ENCODE results near the gene C1orf115.
A peak's percentile ranks its signal among the peaks of the same experiment; 100 is the strongest.
"Not testable (repeated sequence)": the region's sequence is repeated elsewhere in the genome, so short reads cannot be mapped to it uniquely, and the experiment has no call there.

C1orf115 gene

GRCh38 chr1:220690140-220691052, at the start of gene C1orf115:
Gene C1orf115, plus strand, starts transcription at chr1:220690363. Its CDS starts 40 bp downstream, at chr1:220690403.
- peak; percentile 69 to 77 for DNase-seq

- DNase-seq: no peak
These were observed 47.9 kb upstream of the C1orf115 start for GRCh38 chr1:220642285-220642684.

- DNase-seq: no peak
These were observed 37.2 kb upstream of the C1orf115 start for GRCh38 chr1:220652995-220653394.

GRCh38 chr1:220655509-220655908, 34.7 kb upstream of the C1orf115 start:
- no peak for DNase-seq

- no peak for DNase-seq
These were observed 34.0 kb upstream of the C1orf115 start for GRCh38 chr1:220655961-220656740.

GRCh38 chr1:220666349-220666748, 23.8 kb upstream of the C1orf115 start:
- DNase-seq: no peak

GRCh38 chr1:220669005-220669404, 21.2 kb upstream of the C1orf115 start:
- DNase-seq: no peak

GRCh38 chr1:220670365-220670764, 19.8 kb upstream of the C1orf115 start:
- DNase-seq: no peak

- DNase-seq: no peak
These were observed 16.2 kb upstream of the C1orf115 start for GRCh38 chr1:220673921-220674320.

GRCh38 chr1:220677251-220677650, 12.9 kb upstream of the C1orf115 start:
- DNase-seq: no peak

GRCh38 chr1:220680085-220680687, 10.0 kb upstream of the C1orf115 start:
- DNase-seq: peak in 1 of 2 donors; percentile 41

GRCh38 chr1:220681220-220681880, 8.8 kb upstream of the C1orf115 start:
- no peak for DNase-seq

- no peak for DNase-seq
These were observed 7.1 kb upstream of the C1orf115 start for GRCh38 chr1:220682901-220683576.

- DNase-seq: not testable (repeated sequence)
These were observed 6.4 kb upstream of the C1orf115 start for GRCh38 chr1:220683716-220684115.

- no peak for DNase-seq
These were observed 5.3 kb upstream of the C1orf115 start for GRCh38 chr1:220684890-220685289.

GRCh38 chr1:220685879-220686278, 4.3 kb upstream of the C1orf115 start:
- DNase-seq: no peak

- no peak for DNase-seq
These were observed 2.4 kb upstream of the C1orf115 start for GRCh38 chr1:220687809-220688208.

GRCh38 chr1:220689666-220690065, 497 bp upstream of the C1orf115 start:
- DNase-seq: no peak

- no peak for DNase-seq
These were observed 1.0 kb downstream of the C1orf115 start for GRCh38 chr1:220691053-220691684.

GRCh38 chr1:220692436-220693228, 2.5 kb downstream of the C1orf115 start:
- DNase-seq: no peak

GRCh38 chr1:220694866-220695382, 4.8 kb downstream of the C1orf115 start:
- no peak for DNase-seq

All from CD4-positive, alpha-beta T cell treated with Interferon alpha-2 for 1 hour (primary cell).